ENCODE measurements around the gene WDR20.
"Not testable (repeated sequence)": the region's sequence is repeated elsewhere in the genome, so short reads cannot be mapped to it uniquely, and the experiment has no call there.

The WDR20 gene

GRCh38 chr14:102144914-102145313 lies 5.2 kb downstream of the WDR20 start:
- no peak for TF ChIP-seq CTCF (IDR thresholded peaks at IDR 0.05)
- H3K4me3 ChIP-seq (ENCODE audit: low read depth in 1 of 2, low read length in 1 of 2), result no peak overlapping the region
- peaks cover 4% of the 10 kb centered on the region for H3K36me3 ChIP-seq

GRCh38 chr14:102145395-102145794 lies 5.7 kb downstream of the WDR20 start:
- Histone ChIP-seq H3K4me3 (ENCODE audit: low read depth in 1 of 2, low read length in 1 of 2) (no peak overlapping the region), H3K9me3 (no peaks in the 10 kb centered on the region), H3K4me1 (ENCODE audit: control insufficient read depth in 1 of 2, insufficient read depth in 1 of 2, low read depth in 1 of 2, low read length in 1 of 2) (peaks cover 11 to 15% of the 10 kb centered on the region in 2 experiments), H3K27ac (no peak overlapping the region), H3K36me3 (peaks cover 4% of the 10 kb centered on the region), H3K27me3 (no peaks in the 10 kb centered on the region)
- TF ChIP-seq CTCF (IDR thresholded peaks at IDR 0.05), result no peak

More at GRCh38 chr14:102144914-102145313, 5.2 kb downstream of the WDR20 start:
- Histone ChIP-seq H3K27ac (no peak overlapping the region), H3K9me3 (no peaks in the 10 kb centered on the region), H3K4me1 (ENCODE audit: control insufficient read depth in 1 of 2, insufficient read depth in 1 of 2, low read depth in 1 of 2, low read length in 1 of 2) (peaks cover 13 to 18% of the 10 kb centered on the region in 2 experiments), H3K27me3 (no peaks in the 10 kb centered on the region)

GRCh38 chr14:102146423-102146822 lies 6.7 kb downstream of the WDR20 start:
- Histone ChIP-seq H3K27ac (no peak overlapping the region), H3K4me3 (ENCODE audit: low read depth in 1 of 2, low read length in 1 of 2) (no peak overlapping the region), H3K4me1 (ENCODE audit: control insufficient read depth in 1 of 2, insufficient read depth in 1 of 2, low read depth in 1 of 2, low read length in 1 of 2) (peaks cover 2 to 5% of the 10 kb centered on the region in 2 experiments), H3K36me3 (peaks cover 4% of the 10 kb centered on the region), H3K27me3 (no peaks in the 10 kb centered on the region), H3K9me3 (no peaks in the 10 kb centered on the region)
- TF ChIP-seq CTCF (IDR thresholded peaks at IDR 0.05), result no peak

- Histone ChIP-seq H3K27ac (no peak overlapping the region), H3K4me3 (ENCODE audit: low read depth in 1 of 2, low read length in 1 of 2) (no peak overlapping the region), H3K4me1 (ENCODE audit: control insufficient read depth in 1 of 2, insufficient read depth in 1 of 2, low read depth in 1 of 2, low read length in 1 of 2) (no peaks in the 10 kb centered on the region), H3K36me3 (peaks cover 5% of the 10 kb centered on the region), H3K27me3 (no peaks in the 10 kb centered on the region), H3K9me3 (no peaks in the 10 kb centered on the region)
- no peak for TF ChIP-seq CTCF (IDR thresholded peaks at IDR 0.05)
These were observed 10.4 kb downstream of the WDR20 start for GRCh38 chr14:102150083-102150482.

- TF ChIP-seq CTCF (IDR thresholded peaks at IDR 0.05), result no peak
- no peak overlapping the region for H3K27ac ChIP-seq
- H3K27me3 ChIP-seq, result no peaks in the 10 kb centered on the region
- no peak overlapping the region for H3K4me3 ChIP-seq (ENCODE audit: low read depth in 1 of 2, low read length in 1 of 2)
- peaks cover 5% of the 10 kb centered on the region for H3K36me3 ChIP-seq
- no peaks in the 10 kb centered on the region for H3K9me3 ChIP-seq
- no peaks in the 10 kb centered on the region for H3K4me1 ChIP-seq (ENCODE audit: control insufficient read depth in 1 of 2, insufficient read depth in 1 of 2, low read depth in 1 of 2, low read length in 1 of 2)
These were observed 11.0 kb downstream of the WDR20 start for GRCh38 chr14:102150744-102151143.

- not testable (repeated sequence) for H3K27me3 ChIP-seq; H3K36me3 ChIP-seq; H3K4me3 ChIP-seq (ENCODE audit: low read depth in 1 of 2, low read length in 1 of 2); H3K4me1 ChIP-seq (ENCODE audit: control insufficient read depth in 1 of 2, insufficient read depth in 1 of 2, low read depth in 1 of 2, low read length in 1 of 2); H3K9me3 ChIP-seq; H3K27ac ChIP-seq
These were observed 11.7 kb downstream of the WDR20 start for GRCh38 chr14:102151411-102151810.

Measured in neutrophil (primary cell).